ENCODE data around the gene WIPF2.

GRCh38 chr17:40171750-40172149 is 47.4 kb upstream of the WIPF2 start:
- no peak for TF ChIP-seq CTCF (IDR thresholded peaks at IDR 0.05; ENCODE audit: borderline replicate concordance, extremely low read depth, low read length, poor library complexity, severe bottlenecking)
- TF ChIP-seq EZH2 (IDR thresholded peaks at IDR 0.05; ENCODE audit: borderline replicate concordance, low read depth, low read length, severe bottlenecking), result no peak
